HEK293 (cell line): ENCODE results near the gene ZFAND6.

Source experiments
- CTCF ChIA-PET: fragments of 350-600 bp; formaldehyde crosslinking; extraction: SDS; loops from one replicate; lab custom pipeline; 2021; ENCODE audit warnings: antibody characterized with exemption; lab: Yijun Ruan, JAX
- POLR2A ChIA-PET: fragments of 300-600 bp; formaldehyde crosslinking; extraction: SDS; loops from one replicate; lab custom pipeline; 2020; ENCODE audit warnings: antibody characterized with exemption, inconsistent platforms; lab: Yijun Ruan, JAX
- H3K27ac ChIP-seq: fragments of 200-500 bp; sonication (Bioruptor generic); 2 replicates; pipeline ENCODE4 v1.5.1; 2014; ENCODE audit warnings: low read depth, low read length, control low read depth, inconsistent platforms; ENCODE audit errors: extremely low read depth
- H3K36me3 ChIP-seq, 2 experiments: fragments of 200-500 bp in 1 of 2; sonication (Bioruptor generic) in 1 of 2; 1 replicate in 1 of 2; 2 replicates in 1 of 2; pipeline ENCODE4 v1.5.1; 2014 to 2017; ENCODE audit warnings: inconsistent platforms in 2 of 2, low read length in 2 of 2; ENCODE audit not compliant: control insufficient read depth in 2 of 2, insufficient read depth in 1 of 2
- H3K4me1 ChIP-seq: fragments of 200-500 bp; sonication (Bioruptor generic); 2 replicates; pipeline ENCODE4 v1.5.1; 2014; ENCODE audit warnings: mild to moderate bottlenecking, low read length, inconsistent platforms; ENCODE audit not compliant: control insufficient read depth, insufficient read depth
- H3K4me3 ChIP-seq: 2 replicates; pipeline ENCODE4 v1.5.1; 2011; ENCODE audit warnings: low read depth, mild to moderate bottlenecking, control low read depth, low read length, moderate library complexity
- H3K9me3 ChIP-seq: fragments of 200-500 bp; sonication (Bioruptor generic); 2 replicates; pipeline ENCODE4 v1.5.1; 2014; ENCODE audit warnings: low read depth, low read length, inconsistent platforms; ENCODE audit not compliant: control insufficient read depth, insufficient read depth
- KLF16 ChIP-seq: fragments of 450-650 bp; formaldehyde crosslinking; IDR thresholded peaks from 2 replicates; pipeline ENCODE4 v1.5.1; 2017; ENCODE audit warnings: missing biosample characterization, missing genetic modification characterization
- KLF9 ChIP-seq: fragments of 450-650 bp; formaldehyde crosslinking; IDR thresholded peaks from 2 replicates; pipeline ENCODE4 v1.5.1; 2016; ENCODE audit warnings: missing biosample characterization, missing genetic modification characterization, low read depth
- PRDM1 ChIP-seq: fragments of 450-650 bp; formaldehyde crosslinking; IDR thresholded peaks from 2 replicates; pipeline ENCODE4; 2016; ENCODE audit warnings: missing biosample characterization, missing genetic modification characterization
- SP7 ChIP-seq: fragments of 450-650 bp; formaldehyde crosslinking; IDR thresholded peaks from 2 replicates; pipeline ENCODE4 v1.5.1; 2016; ENCODE audit warnings: missing biosample characterization, missing genetic modification characterization
- ZFP3 ChIP-seq: fragments of 450-650 bp; formaldehyde crosslinking; IDR thresholded peaks from 2 replicates; pipeline ENCODE4 v1.5.1; 2016; ENCODE audit warnings: low read depth, missing biosample characterization, missing genetic modification characterization
- ZNF138 ChIP-seq: fragments of 450-650 bp; formaldehyde crosslinking; IDR thresholded peaks from 2 replicates; pipeline ENCODE4 v1.5.1; 2016; ENCODE audit warnings: missing biosample characterization, missing genetic modification characterization, borderline replicate concordance
- ZNF221 ChIP-seq: fragments of 450-650 bp; formaldehyde crosslinking; IDR thresholded peaks from 2 replicates; pipeline ENCODE4 v1.5.1; 2017; ENCODE audit warnings: missing biosample characterization, missing genetic modification characterization, borderline replicate concordance
- ZNF248 ChIP-seq: fragments of 450-650 bp; formaldehyde crosslinking; IDR thresholded peaks from 2 replicates; pipeline ENCODE4 v1.5.1; 2017; ENCODE audit warnings: missing biosample characterization, missing genetic modification characterization
- ZNF266 ChIP-seq: fragments of 450-650 bp; formaldehyde crosslinking; IDR thresholded peaks from 2 replicates; pipeline ENCODE4 v1.5.1; 2016; ENCODE audit warnings: missing biosample characterization, missing genetic modification characterization, low read depth
- ZNF548 ChIP-seq: fragments of 450-650 bp; formaldehyde crosslinking; IDR thresholded peaks from 2 replicates; pipeline ENCODE4 v1.5.1; 2016; ENCODE audit warnings: missing biosample characterization, missing genetic modification characterization
- ZNF677 ChIP-seq: fragments of 450-650 bp; IDR thresholded peaks from 2 replicates; pipeline ENCODE4 v1.5.0; 2018; ENCODE audit warnings: missing biosample characterization, mild to moderate bottlenecking, missing genetic modification characterization, moderate library complexity
- ZNF747 ChIP-seq: fragments of 450-650 bp; formaldehyde crosslinking; IDR thresholded peaks from 2 replicates; pipeline ENCODE4 v1.5.1; 2016; ENCODE audit warnings: missing biosample characterization, missing genetic modification characterization
- ZNF830 ChIP-seq: fragments of 450-650 bp; IDR thresholded peaks from 2 replicates; pipeline ENCODE4 v1.5.0; 2018; ENCODE audit warnings: missing biosample characterization, missing genetic modification characterization, low read depth, mild to moderate bottlenecking, moderate library complexity
- ZSCAN16 ChIP-seq: fragments of 450-650 bp; formaldehyde crosslinking; IDR thresholded peaks from 2 replicates; pipeline ENCODE4 v1.5.1; 2016; ENCODE audit warnings: missing biosample characterization, missing genetic modification characterization
- ZXDB ChIP-seq: fragments of 450-650 bp; formaldehyde crosslinking; IDR thresholded peaks from 2 replicates; pipeline ENCODE4 v1.5.1; 2016; ENCODE audit warnings: missing biosample characterization, missing genetic modification characterization
- TF ChIP-seq, protein P1 (sequence below): fragments of 450-650 bp; formaldehyde crosslinking; IDR thresholded peaks from 2 replicates; pipeline ENCODE4 v1.5.1; 2016; ENCODE audit warnings: missing biosample characterization, missing genetic modification characterization
- TF ChIP-seq, protein P2 (sequence below): fragments of 450-650 bp; formaldehyde crosslinking; IDR thresholded peaks from 2 replicates; pipeline ENCODE4 v1.5.1; 2016; ENCODE audit warnings: missing biosample characterization, missing genetic modification characterization
- TF ChIP-seq, protein P3 (sequence below): fragments of 450-650 bp; formaldehyde crosslinking; IDR thresholded peaks from 2 replicates; pipeline ENCODE4 v1.5.1; 2016; ENCODE audit warnings: missing biosample characterization, missing genetic modification characterization

ZFAND6 gene

DNA sequence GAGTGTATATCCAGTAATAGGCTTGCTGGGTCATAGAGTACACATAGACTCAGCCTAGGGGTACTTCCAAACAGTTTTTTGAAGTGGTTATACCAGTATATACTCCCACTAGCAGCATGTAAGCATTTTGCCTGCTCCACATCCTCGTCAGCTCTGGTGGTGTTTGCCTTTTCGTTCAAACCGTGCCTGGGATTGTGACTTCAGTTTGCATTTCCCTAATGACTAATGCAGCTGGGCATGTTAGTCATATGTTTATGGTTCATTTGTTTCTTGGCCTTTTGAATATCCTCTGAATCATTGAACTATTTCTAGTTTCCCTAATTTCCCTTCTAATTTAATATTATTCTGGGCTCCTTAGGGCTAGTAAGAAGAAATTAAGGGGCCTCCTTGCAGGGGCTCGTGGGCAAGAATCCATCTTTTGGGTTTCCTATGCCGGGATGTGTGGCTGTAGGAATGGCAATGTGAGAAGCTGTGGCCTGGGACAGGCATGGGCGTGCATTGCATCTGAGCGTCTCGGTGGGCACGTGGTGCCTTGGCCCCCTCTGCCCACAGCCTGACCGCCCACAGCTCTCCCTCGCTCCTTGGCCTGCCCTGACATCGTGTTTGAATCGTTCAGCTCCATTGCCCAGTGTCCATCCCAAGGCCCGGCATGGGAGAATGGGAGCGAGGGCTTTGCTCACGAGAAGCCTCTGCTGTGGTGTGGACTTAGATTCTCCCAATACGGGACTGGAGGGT is 119.7 kb downstream of the ZFAND6 start:
- Histone ChIP-seq H3K27ac (no peak overlapping the region), H3K4me3 (no peak overlapping the region), H3K36me3 (peaks cover 0 to 61% of the 10 kb centered on the region in 2 experiments; a peak in 1 of 3 replicates), H3K9me3 (no peaks in the 10 kb centered on the region), H3K4me1 (no peaks in the 10 kb centered on the region)
- POLR2A ChIA-PET = no interaction called here
- CTCF ChIA-PET = interaction anchor here (0.5 kb wide), 1 partner anchor 81 kb away, joined by 3 read pairs; no protein-coding TSS in a partner anchor
- TF ChIP-seq ZSCAN16 (tag by site-specific recombination) = no peak
- TF ChIP-seq SP7 = no peak
- no peak for TF ChIP-seq ZNF248
- TF ChIP-seq ZFP3 = no peak
- TF ChIP-seq, protein P1, sequence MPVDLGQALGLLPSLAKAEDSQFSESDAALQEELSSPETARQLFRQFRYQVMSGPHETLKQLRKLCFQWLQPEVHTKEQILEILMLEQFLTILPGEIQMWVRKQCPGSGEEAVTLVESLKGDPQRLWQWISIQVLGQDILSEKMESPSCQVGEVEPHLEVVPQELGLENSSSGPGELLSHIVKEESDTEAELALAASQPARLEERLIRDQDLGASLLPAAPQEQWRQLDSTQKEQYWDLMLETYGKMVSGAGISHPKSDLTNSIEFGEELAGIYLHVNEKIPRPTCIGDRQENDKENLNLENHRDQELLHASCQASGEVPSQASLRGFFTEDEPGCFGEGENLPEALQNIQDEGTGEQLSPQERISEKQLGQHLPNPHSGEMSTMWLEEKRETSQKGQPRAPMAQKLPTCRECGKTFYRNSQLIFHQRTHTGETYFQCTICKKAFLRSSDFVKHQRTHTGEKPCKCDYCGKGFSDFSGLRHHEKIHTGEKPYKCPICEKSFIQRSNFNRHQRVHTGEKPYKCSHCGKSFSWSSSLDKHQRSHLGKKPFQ (tag by site-specific recombination) = no peak
- no peak for TF ChIP-seq KLF9 (tag by site-specific recombination)

DNA sequence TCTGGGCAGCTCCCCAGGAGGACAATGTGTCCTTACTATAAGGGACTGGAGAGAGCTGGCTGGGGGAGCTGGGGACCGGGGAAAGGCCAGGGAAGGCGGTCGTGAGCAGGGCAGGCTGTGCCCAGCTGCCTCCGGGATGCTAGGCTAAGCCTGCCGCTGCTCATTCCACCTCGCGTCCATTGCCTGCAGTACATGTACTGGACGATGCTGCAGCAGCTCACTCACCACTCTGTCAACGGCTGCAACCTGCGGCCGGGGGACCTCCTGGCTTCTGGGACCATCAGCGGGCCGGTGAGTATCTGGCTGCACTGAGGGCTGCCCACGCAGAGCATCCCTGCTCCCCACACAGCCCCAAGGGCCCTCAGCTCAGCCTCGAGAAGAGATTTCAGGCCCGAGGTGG is 120.5 kb downstream of the ZFAND6 start:
- H3K36me3 ChIP-seq = peaks cover 0 to 59% of the 10 kb centered on the region in 2 experiments; a peak in 1 of 3 replicates
- POLR2A ChIA-PET = no interaction called here
- no peak overlapping the region for H3K4me3 ChIP-seq
- CTCF ChIA-PET = interaction anchor here (1.7 kb wide), 1 partner anchor 327 kb away, joined by 4 read pairs; no protein-coding TSS in a partner anchor
- no peak for TF ChIP-seq ZNF747 (tag by site-specific recombination)
- TF ChIP-seq, protein P2, sequence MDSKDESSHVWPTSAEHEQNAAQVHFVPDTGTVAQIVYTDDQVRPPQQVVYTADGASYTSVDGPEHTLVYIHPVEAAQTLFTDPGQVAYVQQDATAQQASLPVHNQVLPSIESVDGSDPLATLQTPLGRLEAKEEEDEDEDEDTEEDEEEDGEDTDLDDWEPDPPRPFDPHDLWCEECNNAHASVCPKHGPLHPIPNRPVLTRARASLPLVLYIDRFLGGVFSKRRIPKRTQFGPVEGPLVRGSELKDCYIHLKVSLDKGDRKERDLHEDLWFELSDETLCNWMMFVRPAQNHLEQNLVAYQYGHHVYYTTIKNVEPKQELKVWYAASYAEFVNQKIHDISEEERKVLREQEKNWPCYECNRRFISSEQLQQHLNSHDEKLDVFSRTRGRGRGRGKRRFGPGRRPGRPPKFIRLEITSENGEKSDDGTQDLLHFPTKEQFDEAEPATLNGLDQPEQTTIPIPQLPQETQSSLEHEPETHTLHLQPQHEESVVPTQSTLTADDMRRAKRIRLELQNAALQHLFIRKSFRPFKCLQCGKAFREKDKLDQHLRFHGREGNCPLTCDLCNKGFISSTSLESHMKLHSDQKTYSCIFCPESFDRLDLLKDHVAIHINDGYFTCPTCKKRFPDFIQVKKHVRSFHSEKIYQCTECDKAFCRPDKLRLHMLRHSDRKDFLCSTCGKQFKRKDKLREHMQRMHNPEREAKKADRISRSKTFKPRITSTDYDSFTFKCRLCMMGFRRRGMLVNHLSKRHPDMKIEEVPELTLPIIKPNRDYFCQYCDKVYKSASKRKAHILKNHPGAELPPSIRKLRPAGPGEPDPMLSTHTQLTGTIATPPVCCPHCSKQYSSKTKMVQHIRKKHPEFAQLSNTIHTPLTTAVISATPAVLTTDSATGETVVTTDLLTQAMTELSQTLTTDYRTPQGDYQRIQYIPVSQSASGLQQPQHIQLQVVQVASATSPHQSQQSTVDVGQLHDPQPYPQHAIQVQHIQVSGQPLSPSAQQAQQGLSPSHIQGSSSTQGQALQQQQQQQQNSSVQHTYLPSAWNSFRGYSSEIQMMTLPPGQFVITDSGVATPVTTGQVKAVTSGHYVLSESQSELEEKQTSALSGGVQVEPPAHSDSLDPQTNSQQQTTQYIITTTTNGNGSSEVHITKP (tag by site-specific recombination) = no peak
- TF ChIP-seq ZNF138 (tag by site-specific recombination) = no peak
- TF ChIP-seq, protein P3, sequence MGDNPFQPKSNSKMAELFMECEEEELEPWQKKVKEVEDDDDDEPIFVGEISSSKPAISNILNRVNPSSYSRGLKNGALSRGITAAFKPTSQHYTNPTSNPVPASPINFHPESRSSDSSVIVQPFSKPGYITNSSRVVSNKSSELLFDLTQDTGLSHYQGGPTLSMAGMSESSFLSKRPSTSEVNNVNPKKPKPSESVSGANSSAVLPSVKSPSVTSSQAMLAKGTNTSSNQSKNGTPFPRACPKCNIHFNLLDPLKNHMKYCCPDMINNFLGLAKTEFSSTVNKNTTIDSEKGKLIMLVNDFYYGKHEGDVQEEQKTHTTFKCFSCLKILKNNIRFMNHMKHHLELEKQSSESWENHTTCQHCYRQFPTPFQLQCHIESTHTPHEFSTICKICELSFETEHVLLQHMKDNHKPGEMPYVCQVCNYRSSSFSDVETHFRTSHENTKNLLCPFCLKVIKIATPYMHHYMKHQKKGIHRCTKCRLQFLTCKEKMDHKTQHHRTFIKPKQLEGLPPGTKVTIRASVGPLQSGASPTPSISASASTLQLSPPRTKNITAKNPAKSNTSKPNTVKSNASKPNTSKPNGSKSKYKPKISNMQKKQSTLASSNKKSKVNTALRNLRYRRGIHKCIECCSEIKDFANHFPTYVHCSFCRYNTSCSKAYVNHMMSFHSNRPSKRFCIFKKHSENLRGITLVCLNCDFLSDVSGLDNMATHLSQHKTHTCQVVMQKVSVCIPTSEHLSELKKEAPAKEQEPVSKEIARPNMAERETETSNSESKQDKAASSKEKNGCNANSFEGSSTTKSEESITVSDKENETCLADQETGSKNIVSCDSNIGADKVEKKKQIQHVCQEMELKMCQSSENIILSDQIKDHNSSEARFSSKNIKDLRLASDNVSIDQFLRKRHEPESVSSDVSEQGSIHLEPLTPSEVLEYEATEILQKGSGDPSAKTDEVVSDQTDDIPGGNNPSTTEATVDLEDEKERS (tag by site-specific recombination) = no peak
- no peak for TF ChIP-seq ZNF266
- no peak for TF ChIP-seq ZNF830 (tag by site-specific recombination)
- TF ChIP-seq ZNF548 (tag by site-specific recombination) = no peak
- no peak for TF ChIP-seq KLF16 (tag by site-specific recombination)
- TF ChIP-seq ZXDB (tag by site-specific recombination) = no peak
- no peak for TF ChIP-seq ZNF677 (tag by site-specific recombination)
- no peak for TF ChIP-seq PRDM1 (tag by site-specific recombination)
- no peak for TF ChIP-seq ZNF221 (tag by site-specific recombination)
- no peaks in the 10 kb centered on the region for H3K9me3 ChIP-seq
- H3K27ac ChIP-seq = no peak overlapping the region
- no peaks in the 10 kb centered on the region for H3K4me1 ChIP-seq
